Prostate gland (tissue), 2 donors: ENCODE data around the gene RDH12. TPM values are rescaled to one million over a fixed set of nuclear protein-coding genes. Genes with fewer than 3 reads are reported as not detected.

ENCODE experiments used
- DNase-seq: peaks from one replicate; pipeline ENCODE4 v3.0.0-alpha.2; 2019; ENCODE audit warnings: low spot score
- H3K27ac ChIP-seq, 2 donors: fragments of 200-600 bp; sonication (generic); 2 replicates each; pipeline ENCODE4 v1.5.1; 2017 to 2019
- H3K27me3 ChIP-seq: fragments of 200-600 bp; sonication (generic); replicated peaks from 2 replicates; pipeline ENCODE4 v1.5.1; 2019; ENCODE audit not compliant: insufficient read depth
- H3K36me3 ChIP-seq, 2 donors: fragments of 200-600 bp; sonication (generic); 1 replicate in 1 of 2; 2 replicates in 1 of 2; pipeline versions ENCODE4 v1.5.1 to v1.8.1; 2017 to 2019
- H3K4me1 ChIP-seq: fragments of 200-600 bp; sonication (generic); replicated peaks from 2 replicates; pipeline ENCODE4 v1.5.1; 2019
- H3K4me3 ChIP-seq, 2 donors: fragments of 200-600 bp; sonication (generic); 2 replicates each; pipeline ENCODE4 v1.5.1; 2017 to 2019
- H3K9me3 ChIP-seq: fragments of 200-600 bp; sonication (generic); 2 replicates; pipeline ENCODE4 v1.5.1; 2017
- CTCF ChIP-seq, 4 experiments: fragments of 200-600 bp in 2 of 4; fragments of 450-650 bp in 2 of 4; sonication (generic) in 2 of 4; IDR thresholded peaks; 1 replicate in 3 of 4; 2 replicates in 1 of 4; pipeline ENCODE4 v1.5.1; 2016 to 2019; ENCODE audit warnings: antibody characterized with exemption in 4 of 4, mild to moderate bottlenecking in 2 of 4, moderate library complexity in 2 of 4
- POLR2A ChIP-seq: fragments of 450-650 bp; IDR thresholded peaks from one replicate; pipeline ENCODE4 v1.6.1; 2016; ENCODE audit warnings: antibody characterized with exemption, mild to moderate bottlenecking
- POLR2AphosphoS5 ChIP-seq: sonication (generic); formaldehyde crosslinking; IDR thresholded peaks from one replicate; pipeline ENCODE4 v1.6.1; 2017; ENCODE audit warnings: antibody characterized with exemption
- WGBS: methylation state at CpG from one replicate; pipeline ENCODE4 v1.1.5; 2018; 5-methylcytosine and 5-hydroxymethylcytosine counted together
- intact Hi-C: fragments of 100-400 bp; cut with DNase I; formaldehyde crosslinking; loops from one replicate; pipeline ENCODE4 v1.14.2; 2022
- total RNA-seq, 2 donors: library from RNA; depleted of rRNA; stranded (reverse); fragments of >200 nt; gene quantifications; one replicate each; pipeline ENCODE4 v1.1.0, GENCODE V29; 2016

Gene RDH12
- total RNA-seq, 2 donors from 2014 or later, result 0.28 to 1.0 TPM

GRCh38 chr14:67722293-67722692, 20.6 kb downstream of the RDH12 start:
- Histone ChIP-seq H3K27ac (no peak overlapping the region), H3K4me1 (no peaks in the 10 kb centered on the region), H3K9me3 (no peaks in the 10 kb centered on the region), H3K36me3 (no peaks in the 10 kb centered on the region), H3K27me3 (no peaks in the 10 kb centered on the region), H3K4me3 (no peak overlapping the region)
- 1% methylated on average over 3 of the region's 3 CpGs for WGBS
- TF ChIP-seq POLR2A, result no peak
- peak; percentile 44 for TF ChIP-seq POLR2AphosphoS5
- intact Hi-C loops, result no loop called here
- DNase-seq, result peak; percentile 39

DNA sequence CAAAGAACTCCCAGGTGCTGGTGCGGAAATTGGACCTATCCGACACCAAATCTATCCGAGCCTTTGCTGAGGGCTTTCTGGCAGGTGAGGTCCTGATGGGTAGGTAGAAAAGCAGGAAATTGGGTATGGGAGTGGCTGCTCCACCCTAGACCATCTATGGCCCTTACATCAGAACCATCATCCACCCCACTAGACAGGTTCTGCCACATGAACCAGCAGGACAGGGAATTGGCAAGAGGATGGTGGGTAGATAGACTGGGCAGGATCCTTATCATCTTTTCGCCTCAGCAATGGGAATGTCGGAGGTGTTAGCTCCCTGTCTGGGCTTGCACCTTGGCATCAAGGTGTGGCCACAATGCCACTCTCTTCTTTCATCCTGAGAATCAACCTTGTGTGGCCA, 23.5 kb downstream of the RDH12 start:
- TF ChIP-seq POLR2AphosphoS5, result no peak
- TF ChIP-seq CTCF (IDR thresholded peaks at IDR 0.05), result no peak
- TF ChIP-seq POLR2A, result no peak
- WGBS, result 64% methylated on average over 5 of the region's 5 CpGs
- no peaks in the 10 kb centered on the region for H3K27me3 ChIP-seq
- H3K4me3 ChIP-seq, result no peak overlapping the region
- no peaks in the 10 kb centered on the region for H3K36me3 ChIP-seq
- no peak overlapping the region for H3K27ac ChIP-seq
- H3K9me3 ChIP-seq, result no peaks in the 10 kb centered on the region
- H3K4me1 ChIP-seq, result no peaks in the 10 kb centered on the region
- DNase-seq, result no peak
- intact Hi-C loops, result no loop called here

DNA sequence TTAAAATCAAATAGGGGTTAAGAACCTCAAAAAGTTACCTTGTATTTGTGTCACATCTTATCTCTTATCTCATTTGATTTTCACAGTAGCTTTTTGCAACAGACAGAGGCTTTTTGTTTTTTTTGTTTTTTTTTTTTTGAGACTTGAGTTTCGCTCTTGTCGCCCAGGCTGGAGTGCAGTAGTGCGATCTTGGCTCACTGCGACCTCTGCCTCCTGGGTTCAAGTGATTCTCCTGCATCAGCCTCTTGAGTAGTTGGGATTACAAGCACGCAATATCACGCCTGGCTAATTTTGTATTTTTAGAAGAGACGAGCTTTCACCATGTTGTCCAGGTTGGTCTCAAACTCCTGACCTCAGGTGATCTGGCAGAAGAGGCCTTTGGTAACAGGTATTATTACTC, 25.7 kb downstream of the RDH12 start:
- intact Hi-C loops, result no loop called here
- Histone ChIP-seq H3K27ac (no peak overlapping the region), H3K4me3 (no peak overlapping the region), H3K9me3 (no peaks in the 10 kb centered on the region), H3K36me3 (no peaks in the 10 kb centered on the region), H3K27me3 (no peaks in the 10 kb centered on the region), H3K4me1 (no peaks in the 10 kb centered on the region)
- 95% methylated on average over 7 of the region's 7 CpGs for WGBS
- no peak for DNase-seq
- TF ChIP-seq POLR2A, result no peak
- no peak for TF ChIP-seq CTCF (IDR thresholded peaks at IDR 0.05)
- TF ChIP-seq POLR2AphosphoS5, result no peak

DNA sequence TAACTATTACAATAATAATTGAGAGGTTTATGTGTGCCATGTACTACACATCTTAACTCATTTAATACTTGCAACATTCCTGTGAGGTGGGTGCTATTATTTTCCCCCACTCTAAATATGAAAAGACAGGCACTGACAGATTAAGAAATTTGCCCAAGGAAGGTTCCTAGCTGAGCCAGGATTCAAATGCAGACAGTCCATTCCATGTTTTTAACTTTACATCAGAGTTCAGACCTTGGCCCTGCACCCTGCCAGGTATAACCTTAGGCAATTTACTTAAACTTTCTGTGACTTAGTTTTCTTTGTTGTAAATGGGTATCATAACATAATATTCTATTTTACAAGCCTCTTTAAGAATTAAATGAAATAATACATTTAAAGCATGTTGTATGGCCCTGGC, 26.6 kb downstream of the RDH12 start:
- Histone ChIP-seq H3K27me3 (no peaks in the 10 kb centered on the region), H3K27ac (no peak overlapping the region), H3K4me1 (no peaks in the 10 kb centered on the region), H3K36me3 (no peaks in the 10 kb centered on the region), H3K4me3 (no peak overlapping the region), H3K9me3 (no peaks in the 10 kb centered on the region)
- no peak for DNase-seq
- no peak for TF ChIP-seq CTCF (IDR thresholded peaks at IDR 0.05)
- no peak for TF ChIP-seq POLR2A
- TF ChIP-seq POLR2AphosphoS5, result no peak
- intact Hi-C loops, result no loop called here

DNA sequence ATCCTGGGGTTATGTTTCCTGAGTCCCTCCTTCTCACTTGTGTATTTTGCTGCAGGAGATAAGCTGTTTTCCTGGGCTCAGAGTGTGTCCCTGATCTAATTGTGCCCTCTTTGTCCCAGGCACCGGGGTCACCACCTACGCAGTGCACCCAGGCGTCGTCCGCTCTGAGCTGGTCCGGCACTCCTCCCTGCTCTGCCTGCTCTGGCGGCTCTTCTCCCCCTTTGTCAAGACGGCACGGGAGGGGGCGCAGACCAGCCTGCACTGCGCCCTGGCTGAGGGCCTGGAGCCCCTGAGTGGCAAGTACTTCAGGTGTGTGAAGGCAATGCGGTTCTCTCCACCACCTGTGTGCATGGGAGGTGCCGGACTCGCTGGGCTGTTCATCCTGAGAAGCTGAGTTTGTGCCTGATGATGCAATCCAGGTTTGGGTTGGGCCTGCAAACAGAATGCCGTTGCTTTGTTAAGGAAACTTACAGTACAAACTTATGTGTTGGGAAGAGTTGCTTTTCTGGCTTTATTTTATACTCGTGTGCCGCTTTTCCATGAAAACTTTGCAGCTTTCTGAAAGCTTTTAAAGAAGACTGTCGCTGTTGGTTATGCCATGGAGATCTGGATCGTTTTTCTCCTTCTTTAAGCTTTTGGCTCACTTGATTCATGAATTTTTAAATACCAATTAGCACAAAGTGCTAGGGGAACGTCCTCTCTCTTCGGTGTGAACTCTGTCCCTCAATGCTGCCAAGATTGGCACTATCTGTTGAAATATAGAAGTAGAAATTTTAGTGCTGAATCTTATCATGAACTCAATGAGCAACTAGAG, 27.6 kb downstream of the RDH12 start:
- Histone ChIP-seq H3K36me3 (no peaks in the 10 kb centered on the region), H3K27ac (no peak overlapping the region), H3K27me3 (no peaks in the 10 kb centered on the region), H3K4me1 (no peaks in the 10 kb centered on the region), H3K9me3 (no peaks in the 10 kb centered on the region), H3K4me3 (no peak overlapping the region)
- intact Hi-C loops, result no loop called here
- DNase-seq, result peak; percentile 23
- TF ChIP-seq POLR2AphosphoS5 (no peak), CTCF (IDR thresholded peaks at IDR 0.05) (no peak), POLR2A (no peak)
- WGBS, result 35% methylated on average over 17 of the region's 21 CpGs
